Ascending aorta (tissue), 2 donors: Measurements from ENCODE around the gene OTP. TPM values are rescaled to one million over a fixed set of nuclear protein-coding genes. Genes with fewer than 3 reads are reported as not detected.

ENCODE experiments used
- DNase-seq, 2 donors: peaks; one replicate each; pipeline ENCODE4 v3.0.0-alpha.2; 2019; ENCODE audit warnings: low spot score in 2 of 2
- H3K27ac ChIP-seq, 2 donors: fragments of 200-600 bp; sonication (generic); one replicate each; pipeline ENCODE4 v1.5.1; 2016 to 2017; ENCODE audit warnings: mild to moderate bottlenecking in 1 of 2
- H3K27me3 ChIP-seq: fragments of 200-600 bp; sonication (generic); one replicate; pipeline ENCODE4 v1.5.1; 2017
- H3K36me3 ChIP-seq, 2 donors: fragments of 200-600 bp; sonication (generic); one replicate each; pipeline ENCODE4 v1.5.1; 2016
- H3K4me1 ChIP-seq, 2 donors: fragments of 200-600 bp; sonication (generic); one replicate each; pipeline ENCODE4 v1.5.1; 2016 to 2017; ENCODE audit warnings: mild to moderate bottlenecking in 1 of 2
- H3K4me3 ChIP-seq, 2 donors: fragments of 200-600 bp; sonication (generic); one replicate each; pipeline ENCODE4 v1.5.1; 2016 to 2017; ENCODE audit warnings: mild to moderate bottlenecking in 1 of 2
- H3K9me3 ChIP-seq, 2 donors: fragments of 200-600 bp; sonication (generic); one replicate each; pipeline ENCODE4 v1.5.1; 2016
- intact Hi-C: fragments of 100-400 bp; cut with DNase I; formaldehyde crosslinking; loops from one replicate; pipeline ENCODE4 v1.15.1; 2023
- total RNA-seq: library from RNA; depleted of rRNA; stranded (reverse); fragments of >200 nt; gene quantifications from one replicate; pipeline ENCODE4 v1.1.0, GENCODE V29; 2016
- TF ChIP-seq, protein P1 (sequence below), 3 experiments: fragments of 200-600 bp in 2 of 3; fragments of 450-650 bp in 1 of 3; sonication (generic) in 2 of 3; IDR thresholded peaks; one replicate each; pipeline ENCODE4 v1.5.1; 2016 to 2019; ENCODE audit warnings: antibody characterized with exemption in 3 of 3, mild to moderate bottlenecking in 1 of 3, moderate library complexity in 1 of 3

The OTP gene
- total RNA-seq, 1 donor from 2014 or later: not detected

DNA sequence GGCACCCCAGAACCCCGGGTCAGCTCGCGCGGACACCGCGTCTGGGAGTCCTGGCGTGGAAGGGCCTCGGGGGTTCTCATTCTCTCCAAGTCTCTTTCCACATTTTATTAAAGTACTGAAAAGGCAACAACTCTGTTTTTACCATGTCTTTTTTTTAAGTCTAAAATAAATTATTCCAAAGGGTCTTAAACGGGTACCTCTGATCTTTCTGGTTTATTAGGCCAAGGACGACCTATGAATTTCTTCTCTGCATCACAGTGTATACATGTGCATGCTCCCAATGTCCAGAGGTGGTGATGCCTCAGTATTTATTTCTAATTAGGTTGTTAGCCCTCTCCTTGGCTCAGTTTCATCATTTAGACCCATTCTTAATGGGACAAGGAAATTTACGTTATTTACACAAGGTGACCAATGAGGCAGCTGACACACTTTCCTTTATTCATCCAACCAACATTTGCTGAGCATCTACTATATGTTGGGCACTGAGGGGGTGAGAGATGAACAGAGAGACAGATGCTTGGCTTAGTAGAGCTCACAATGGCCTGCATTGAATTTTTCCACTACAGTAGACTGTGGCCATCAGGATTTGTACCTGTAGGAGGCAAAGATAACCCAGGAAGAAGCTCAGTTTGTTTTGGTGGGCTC, 7.6 kb upstream of the OTP start:
- intact Hi-C loops: loop anchor here (5.0 to 10.0 kb wide), 2 partner anchors 131 to 359 kb away; partner anchors contain the start of gene TBCA
- peak overlapping the region in 1 of 2 donors; percentile 43 for H3K4me3 ChIP-seq
- peaks cover 29% of the 10 kb centered on the region for H3K27me3 ChIP-seq

DNA sequence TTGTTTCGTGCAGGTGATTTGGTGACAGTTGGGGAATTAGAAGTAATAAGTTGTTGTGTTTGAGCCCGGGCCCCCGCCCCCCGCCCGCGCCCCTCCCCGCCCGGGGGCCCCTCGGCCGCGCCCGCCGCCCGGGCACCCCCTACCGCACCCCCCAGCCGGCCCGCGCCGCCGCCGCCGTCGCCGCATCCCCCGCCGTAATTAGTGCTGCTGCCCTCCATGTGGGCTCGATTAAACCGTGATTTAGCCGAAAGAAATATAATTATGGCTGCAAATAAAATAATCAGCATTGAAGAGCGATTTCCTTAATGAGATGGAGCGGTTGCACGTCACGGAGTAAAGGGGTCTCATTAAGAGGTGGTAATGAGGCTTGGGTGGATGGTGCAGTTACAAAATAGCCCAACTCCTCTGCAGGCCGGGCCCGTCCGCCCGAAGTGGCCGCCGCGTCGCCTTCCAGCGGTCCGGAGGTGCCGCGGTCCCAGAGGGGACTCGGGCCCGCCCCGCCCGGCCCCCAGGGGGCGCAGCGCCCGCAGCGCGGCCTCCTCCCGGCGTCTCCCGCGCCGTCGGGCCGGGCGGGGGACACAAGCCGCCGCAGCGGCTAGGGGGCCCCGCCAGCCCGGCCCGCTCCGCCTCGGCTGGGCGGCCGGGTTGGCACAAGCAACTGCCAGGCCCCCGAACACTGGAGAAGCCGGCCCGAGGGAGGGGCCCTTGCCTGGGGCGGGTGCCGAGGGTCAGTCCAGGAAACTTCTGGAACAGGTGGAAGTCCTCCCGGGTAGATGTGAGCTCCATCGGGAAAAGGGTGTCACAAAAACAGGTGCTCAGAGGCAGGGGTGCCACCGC, 6.9 kb upstream of the OTP start:
- Histone ChIP-seq H3K27me3 (peaks cover 34% of the 10 kb centered on the region), H3K27ac (no peak overlapping the region), H3K4me1 (peaks cover 0 to 10% of the 10 kb centered on the region in 2 donors), H3K36me3 (no peaks in the 10 kb centered on the region), H3K4me3 (peak overlapping the region; percentile 30 to 43), H3K9me3 (no peaks in the 10 kb centered on the region)
- no peak for DNase-seq
- intact Hi-C loops: loop anchor here (5.0 to 10.0 kb wide), 2 partner anchors 132 to 359 kb away; partner anchors contain the start of gene TBCA
- TF ChIP-seq, protein P1, sequence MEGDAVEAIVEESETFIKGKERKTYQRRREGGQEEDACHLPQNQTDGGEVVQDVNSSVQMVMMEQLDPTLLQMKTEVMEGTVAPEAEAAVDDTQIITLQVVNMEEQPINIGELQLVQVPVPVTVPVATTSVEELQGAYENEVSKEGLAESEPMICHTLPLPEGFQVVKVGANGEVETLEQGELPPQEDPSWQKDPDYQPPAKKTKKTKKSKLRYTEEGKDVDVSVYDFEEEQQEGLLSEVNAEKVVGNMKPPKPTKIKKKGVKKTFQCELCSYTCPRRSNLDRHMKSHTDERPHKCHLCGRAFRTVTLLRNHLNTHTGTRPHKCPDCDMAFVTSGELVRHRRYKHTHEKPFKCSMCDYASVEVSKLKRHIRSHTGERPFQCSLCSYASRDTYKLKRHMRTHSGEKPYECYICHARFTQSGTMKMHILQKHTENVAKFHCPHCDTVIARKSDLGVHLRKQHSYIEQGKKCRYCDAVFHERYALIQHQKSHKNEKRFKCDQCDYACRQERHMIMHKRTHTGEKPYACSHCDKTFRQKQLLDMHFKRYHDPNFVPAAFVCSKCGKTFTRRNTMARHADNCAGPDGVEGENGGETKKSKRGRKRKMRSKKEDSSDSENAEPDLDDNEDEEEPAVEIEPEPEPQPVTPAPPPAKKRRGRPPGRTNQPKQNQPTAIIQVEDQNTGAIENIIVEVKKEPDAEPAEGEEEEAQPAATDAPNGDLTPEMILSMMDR (IDR thresholded peaks at IDR 0.05): peak in 2 of 3 experiments; percentile 24 to 41

More for the DNA sequence above, 7.6 kb upstream of the OTP start:
- no peak for DNase-seq
- TF ChIP-seq, protein P1 (IDR thresholded peaks at IDR 0.05): no peak
- no peaks in the 10 kb centered on the region for H3K36me3 ChIP-seq
- no peak overlapping the region for H3K27ac ChIP-seq
- H3K9me3 ChIP-seq: no peaks in the 10 kb centered on the region
- peaks cover 0 to 10% of the 10 kb centered on the region in 2 donors for H3K4me1 ChIP-seq

DNA sequence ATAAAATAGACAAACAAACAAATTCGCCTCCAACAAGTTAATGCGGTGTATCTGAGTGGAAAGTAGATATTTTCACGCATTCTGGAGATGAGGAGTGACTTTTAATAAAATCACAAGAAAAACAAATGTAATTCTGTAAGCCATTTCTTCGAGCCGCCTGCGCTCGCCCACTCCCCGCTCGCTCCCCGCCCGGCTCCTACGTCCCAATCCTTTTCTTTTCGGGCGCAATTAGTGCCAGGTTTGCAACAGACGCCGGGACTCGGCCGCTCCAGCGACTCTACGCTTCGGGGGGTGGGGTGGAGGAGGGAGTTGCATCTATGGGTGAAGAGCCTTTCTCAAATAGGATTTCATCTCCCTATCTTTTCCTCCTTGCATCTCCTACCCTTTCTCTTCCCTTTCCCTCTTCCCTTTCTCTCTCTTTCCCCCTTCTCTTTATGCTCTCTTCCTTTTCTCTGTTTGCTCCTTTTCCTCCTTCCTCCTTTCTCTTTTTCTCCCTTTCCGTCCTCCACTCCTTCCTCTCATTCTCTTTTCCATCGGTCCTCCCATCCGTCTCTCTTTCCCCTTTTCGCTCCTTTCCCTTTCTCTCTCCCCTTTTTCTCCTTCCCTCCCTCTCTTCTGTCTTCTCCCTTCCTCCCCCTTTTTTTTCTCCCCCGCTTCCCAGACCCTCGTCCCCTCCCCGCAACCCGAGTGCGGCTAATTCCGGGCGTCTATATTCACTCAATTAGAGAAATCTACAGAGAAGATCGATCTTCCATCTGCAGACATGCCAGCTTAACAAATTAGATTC, 6.1 kb upstream of the OTP start:
- peak overlapping the region; percentile 15 to 43 for H3K4me3 ChIP-seq
- H3K36me3 ChIP-seq: no peaks in the 10 kb centered on the region
- H3K27me3 ChIP-seq: peaks cover 40% of the 10 kb centered on the region
- H3K27ac ChIP-seq: no peak overlapping the region
- intact Hi-C loops: loop anchor here (5.0 to 10.0 kb wide), 2 partner anchors 133 to 360 kb away; partner anchors contain the start of gene TBCA
- no peak for DNase-seq
- H3K4me1 ChIP-seq: peaks cover 0 to 10% of the 10 kb centered on the region in 2 donors
- TF ChIP-seq, protein P1 (IDR thresholded peaks at IDR 0.05): no peak
- no peaks in the 10 kb centered on the region for H3K9me3 ChIP-seq

DNA sequence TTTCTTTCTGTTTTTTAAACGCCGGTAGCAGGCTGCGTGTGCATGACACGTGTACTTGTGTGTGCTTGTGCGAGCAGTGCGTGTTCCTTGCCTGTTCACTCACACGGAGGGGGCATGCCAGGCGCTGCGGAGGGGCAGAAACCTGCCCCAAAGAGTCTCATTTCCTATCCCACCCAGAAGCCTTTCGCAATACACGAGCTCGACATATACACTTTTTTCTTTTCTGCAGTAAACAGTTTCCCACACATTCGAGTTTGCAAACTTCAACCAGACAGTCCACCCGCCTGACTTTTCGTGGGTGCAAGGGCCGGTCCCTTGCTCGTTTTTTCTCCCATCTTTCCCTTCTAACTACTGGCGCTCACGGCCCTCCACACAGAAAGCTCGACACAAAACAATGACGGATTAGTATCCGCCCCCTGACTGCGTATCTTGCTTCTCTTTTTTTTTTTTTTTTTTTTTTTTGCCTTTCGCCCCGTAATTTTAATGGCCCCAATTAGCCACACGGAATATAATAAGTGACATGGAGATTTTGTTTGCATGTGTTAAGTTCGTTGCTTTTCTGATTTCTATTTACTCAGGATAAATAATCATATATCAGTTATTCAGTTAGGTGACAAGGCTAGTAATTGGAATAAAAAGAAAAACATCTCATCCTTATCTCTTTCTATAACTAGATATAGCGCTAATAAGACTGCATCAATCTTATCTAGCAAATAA, 5.3 kb upstream of the OTP start:
- Histone ChIP-seq H3K4me3 (no peak overlapping the region), H3K27me3 (peaks cover 45% of the 10 kb centered on the region), H3K36me3 (no peaks in the 10 kb centered on the region), H3K27ac (no peak overlapping the region), H3K4me1 (peaks cover 0 to 10% of the 10 kb centered on the region in 2 donors), H3K9me3 (no peaks in the 10 kb centered on the region)
- TF ChIP-seq, protein P1 (IDR thresholded peaks at IDR 0.05): no peak
- intact Hi-C loops: loop anchor here (10.0 kb wide), 1 partner anchor 361 kb away; no protein-coding TSS in a partner anchor
- no peak for DNase-seq
